Activated CD4-positive, CD25-positive, alpha-beta regulatory T cell treated with anti-CD3 and anti-CD28 coated beads, Interleukin-2, amount 50 U/mL, for 24 hours (primary cell): ENCODE results near the gene MXRA7.
"Not testable (repeated sequence)": the region's sequence is repeated elsewhere in the genome, so short reads cannot be mapped to it uniquely, and the experiment has no call there.

Experiments used
- ATAC-seq, 2 donors: fragments of 150-1000 bp; cut with Tn5 transposase; one replicate each; pipeline ENCODE4 v1.10.0; 2021; ENCODE audit warnings: mild to moderate bottlenecking in 1 of 2, moderate library complexity in 1 of 2

Gene MXRA7

DNA sequence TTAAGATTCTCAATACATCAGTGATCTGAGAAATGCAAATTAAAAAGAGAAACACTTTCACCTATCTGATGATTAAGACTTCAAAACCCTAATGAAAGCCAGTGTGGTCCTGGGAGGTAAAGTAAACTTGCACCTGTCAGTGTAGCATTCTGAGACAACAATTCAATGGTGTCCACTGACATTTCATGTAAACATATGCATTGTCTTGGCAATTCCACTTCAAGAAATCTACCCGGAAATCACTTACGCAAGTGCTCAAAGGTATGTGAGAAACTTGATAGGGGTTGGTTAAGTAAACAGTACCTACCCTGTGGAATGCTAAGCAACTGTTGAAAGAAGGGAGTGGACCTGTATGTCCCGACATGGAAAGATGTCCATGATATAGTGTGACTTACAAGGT lies 69.3 kb downstream of the MXRA7 start:
- ATAC-seq, result peak; percentile 32 to 51

GRCh38 chr17:76640550-76641380 lies 70.0 kb downstream of the MXRA7 start:
- ATAC-seq, result no peak

DNA sequence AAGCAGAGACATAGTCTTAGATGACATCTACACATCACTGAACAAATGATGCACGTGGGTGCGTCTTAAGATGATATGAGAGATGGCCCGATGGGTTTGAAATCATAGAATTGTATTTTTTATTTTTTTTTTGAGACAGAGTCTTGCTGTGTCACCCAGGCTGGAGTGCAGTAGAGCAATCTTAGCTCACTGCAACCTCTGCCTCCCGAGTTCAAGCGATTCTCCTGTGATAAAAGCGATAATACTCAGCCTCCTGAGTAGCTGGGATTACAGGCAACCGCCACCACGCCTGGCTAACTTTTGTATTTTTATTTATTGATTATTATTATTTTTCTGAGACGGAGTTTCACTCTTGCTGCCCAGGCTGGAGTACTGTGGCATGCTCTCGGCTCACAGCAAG lies 72.5 kb downstream of the MXRA7 start:
- no peak for ATAC-seq

DNA sequence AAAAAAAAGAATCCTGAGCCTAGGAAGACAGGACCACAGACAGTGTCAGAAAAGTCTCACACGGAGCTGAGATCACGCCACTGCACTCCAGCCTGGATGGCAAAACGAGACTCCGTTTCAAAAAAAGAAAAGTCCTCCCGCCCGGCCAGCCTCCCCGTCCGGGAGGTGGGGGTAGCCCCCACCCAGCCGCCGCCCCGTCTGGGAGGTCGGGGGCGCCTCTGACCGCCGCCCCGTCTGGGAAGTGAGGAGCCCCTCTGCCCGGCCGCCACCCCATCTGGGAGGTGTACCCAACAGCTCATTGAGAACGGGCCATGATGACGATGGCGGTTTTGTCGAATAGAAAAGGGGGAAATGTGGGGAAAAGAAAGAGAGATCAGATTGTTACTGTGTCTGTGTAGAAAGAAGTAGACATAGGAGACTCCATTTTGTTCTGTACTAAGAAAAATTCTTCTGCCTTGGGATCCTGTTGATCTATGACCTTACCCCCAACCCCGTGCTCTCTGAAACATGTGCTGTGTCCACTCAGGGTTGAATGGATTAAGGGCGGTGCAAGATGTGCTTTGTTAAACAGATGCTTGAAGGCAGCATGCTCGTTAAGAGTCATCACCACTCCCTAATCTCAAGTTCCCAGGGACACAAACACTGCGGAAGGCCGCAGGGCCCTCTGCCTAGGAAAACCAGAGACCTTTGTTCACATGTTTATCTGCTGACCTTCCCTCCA lies 74.1 kb downstream of the MXRA7 start:
- ATAC-seq, result not testable (repeated sequence)

DNA sequence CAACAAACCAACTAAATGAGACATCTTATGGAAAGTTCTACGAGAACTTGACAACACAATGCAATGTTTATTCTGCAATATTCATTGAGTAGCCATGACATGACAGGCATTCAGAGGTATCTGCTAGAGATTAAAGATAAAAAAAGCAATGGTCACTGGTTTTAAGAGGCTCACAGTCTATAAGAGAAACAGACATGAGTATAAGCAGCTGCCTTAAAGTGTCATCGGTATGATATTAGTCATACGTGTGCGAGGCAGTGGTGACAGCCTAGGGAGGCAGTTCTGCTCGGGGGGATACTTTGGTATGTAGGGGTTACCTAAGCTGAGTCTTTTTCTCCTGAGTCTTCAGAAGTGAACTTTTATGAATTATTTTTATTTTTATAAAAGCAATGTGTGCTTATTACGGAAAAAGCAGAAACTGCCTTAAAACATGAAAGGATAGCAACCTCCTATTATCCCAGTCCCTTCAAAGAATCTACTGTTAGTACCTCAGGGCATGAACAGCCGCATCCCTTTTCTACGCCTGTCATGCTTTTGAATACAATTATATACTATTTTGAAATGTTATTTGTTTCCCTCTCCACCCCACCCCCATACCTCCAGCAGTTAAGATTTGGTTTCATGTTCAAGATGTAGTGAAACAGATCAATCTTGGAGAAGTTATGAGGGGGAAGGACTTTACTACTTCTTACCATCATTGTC lies 75.0 kb downstream of the MXRA7 start:
- no peak for ATAC-seq

DNA sequence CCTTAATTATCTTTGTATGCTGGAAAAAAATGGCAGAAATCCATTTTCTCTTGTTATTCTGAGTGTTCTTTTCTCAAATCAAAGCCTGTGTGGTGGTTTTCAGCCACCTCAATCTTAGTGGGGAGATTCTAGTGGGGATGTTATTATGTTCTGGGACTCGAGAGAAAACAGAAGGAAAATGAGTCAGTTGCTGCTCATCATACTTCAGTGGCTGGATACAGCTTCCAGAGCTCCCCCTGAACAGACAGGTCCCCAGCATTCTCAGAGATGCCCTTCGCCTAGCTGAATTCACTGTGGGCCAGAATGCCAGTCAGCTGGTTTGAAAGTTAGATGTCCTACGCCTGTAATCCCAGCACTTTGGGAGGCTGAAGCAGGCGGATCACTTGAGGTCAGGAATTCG lies 75.7 kb downstream of the MXRA7 start:
- no peak for ATAC-seq

GRCh38 chr17:76633628-76634328 lies 77.0 kb downstream of the MXRA7 start:
- ATAC-seq, result no peak

DNA sequence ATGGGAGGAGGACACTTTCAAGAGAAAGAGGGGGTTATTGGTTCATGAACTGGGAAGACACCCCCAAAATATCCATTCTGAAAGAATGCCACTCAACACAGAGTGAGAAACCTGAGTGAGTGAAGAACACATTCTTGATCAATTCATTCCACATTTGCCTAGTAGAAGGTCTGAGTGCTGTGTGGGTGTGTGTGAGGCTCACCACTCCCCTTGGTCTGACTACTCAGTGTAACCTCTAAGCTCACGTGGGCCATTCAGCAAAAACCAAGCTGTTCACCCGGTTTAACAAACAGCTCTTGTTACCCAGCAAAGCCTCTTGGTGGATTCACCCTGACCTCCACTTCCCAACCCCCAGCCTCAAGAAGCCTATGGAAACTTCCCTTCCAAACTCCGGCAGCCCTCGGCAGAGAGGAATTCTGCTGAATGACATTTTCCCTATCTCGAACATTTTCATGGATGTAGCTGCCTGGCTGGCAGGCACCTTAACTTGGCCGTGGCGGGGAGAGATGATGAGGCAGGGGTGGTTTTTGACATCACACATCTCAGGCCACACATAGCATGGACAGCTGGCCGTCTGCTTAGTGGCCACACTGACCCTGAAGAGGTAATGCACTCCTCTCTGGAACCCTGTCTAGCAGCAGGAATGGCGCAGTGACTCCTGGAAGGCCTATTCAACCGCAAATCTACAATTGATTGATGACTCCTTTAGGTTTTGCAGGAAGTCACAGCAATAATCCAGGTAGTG lies 78.8 kb downstream of the MXRA7 start:
- ATAC-seq, result no peak

DNA sequence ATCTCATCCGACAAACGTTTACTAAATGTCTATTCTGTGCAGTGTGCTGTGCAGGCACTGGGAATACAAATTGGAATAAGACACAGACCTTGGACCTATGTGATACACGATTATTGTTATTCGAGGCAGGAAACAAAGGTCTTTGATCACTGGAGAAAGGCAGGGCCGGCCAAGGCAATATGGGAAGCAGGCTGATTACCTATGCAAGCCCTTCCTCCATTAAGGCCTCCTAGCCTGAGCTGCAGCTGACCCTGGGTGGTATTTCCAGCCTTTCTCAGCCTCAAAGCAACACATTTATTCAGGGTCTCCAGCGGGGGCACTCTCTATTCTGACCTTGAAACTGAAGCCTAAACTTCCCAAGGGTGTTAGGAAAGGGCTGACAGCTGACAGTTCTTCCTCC lies 80.6 kb downstream of the MXRA7 start:
- no peak for ATAC-seq
